ENCODE measurements around the gene C1QTNF4. TPM values are rescaled to one million over a fixed set of nuclear protein-coding genes. Genes with fewer than 3 reads are reported as not detected.

C1QTNF4 gene
- total and polyA plus RNA-seq, 10 of the 15 experiments (the other 5 are each of a cell fraction or from before 2014, with no cell fraction given), result 0.06 TPM; not detected in 9

DNA sequence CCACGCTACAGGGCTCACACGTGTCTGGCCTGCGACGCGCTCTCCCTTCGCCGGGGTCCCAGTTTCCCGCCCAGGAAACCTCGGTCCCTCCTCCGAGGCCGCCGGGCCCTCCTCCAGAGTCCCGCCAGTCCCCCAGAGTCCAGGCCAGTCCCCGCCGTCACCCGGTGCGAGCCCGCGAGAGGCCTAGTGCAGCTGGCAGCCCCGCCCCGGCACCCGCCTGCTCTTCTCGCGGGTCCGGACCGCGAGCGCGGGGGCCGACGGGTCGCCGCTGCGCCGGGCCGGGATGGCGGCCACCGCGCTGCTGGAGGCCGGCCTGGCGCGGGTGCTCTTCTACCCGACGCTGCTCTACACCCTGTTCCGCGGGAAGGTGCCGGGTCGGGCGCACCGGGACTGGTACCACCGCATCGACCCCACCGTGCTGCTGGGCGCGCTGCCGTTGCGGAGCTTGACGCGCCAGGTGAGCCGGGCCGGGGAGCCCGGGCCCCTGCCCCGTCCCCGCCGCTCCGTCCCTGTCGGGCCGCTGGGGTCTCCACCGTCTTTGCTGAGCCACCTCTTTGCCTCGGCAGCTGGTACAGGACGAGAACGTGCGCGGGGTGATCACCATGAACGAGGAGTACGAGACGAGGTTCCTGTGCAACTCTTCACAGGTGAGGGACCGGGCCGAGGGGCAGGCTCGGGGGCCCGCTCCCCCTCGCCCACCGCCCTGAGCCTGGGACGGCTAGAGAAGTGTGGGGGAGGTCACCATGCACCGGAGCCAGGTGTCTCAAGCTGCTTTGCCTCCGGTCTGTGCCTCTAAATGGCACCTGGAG is 28.7 kb downstream of the C1QTNF4 start, which contains the start of gene PTPMT1:
Gene PTPMT1, plus strand, starts transcription at position 260 of the 809 bp plus-strand sequence. Its CDS starts 24 bp downstream, at position 284.
- intact Hi-C loops (cut with micrococcal nuclease; ENCODE audit: unreplicated experiment), result no loop called here
- ChIA-PET RAD21 (ENCODE audit: unreplicated experiment) (interaction anchor here (0.6 to 2.6 kb wide), 9 partner anchors 12 to 414 kb away, joined by 3 to 8 read pairs (median 3); partner anchors contain the start of gene AGBL2), POLR2A (interaction anchor here (0.5 to 3.6 kb wide), 11 partner anchors 10 to 270 kb away, joined by 3 to 16 read pairs (median 4); partner anchors contain the start of genes CELF1, KBTBD4 and NDUFS3), CTCF (interaction anchor here (0.8 to 2.1 kb wide), 7 partner anchors 10 to 191 kb away, joined by 3 to 20 read pairs (median 4); partner anchors contain the start of gene CELF1), SMC1A (ENCODE audit: uncharacterized antibody, unreplicated experiment) (interaction anchor here (0.7 to 2.1 kb wide), 4 partner anchors 9 to 50 kb away, joined by 3 to 6 read pairs (median 5); no protein-coding TSS in a partner anchor)
- peak within 1 kb of the TSS; percentile 76 for H3K9ac ChIP-seq (ENCODE audit: control insufficient read depth, insufficient read depth, low read length)
- H3K4me3 ChIP-seq, result peak within 1 kb of the TSS; percentile 94
- peaks cover 29% of the 10 kb centered on the region for H3K79me2 ChIP-seq (ENCODE audit: control insufficient read depth, insufficient read depth, low read length)
- in situ Hi-C loops (cut with MboI), result no loop called here
- H3K27ac ChIP-seq (ENCODE audit: control insufficient read depth, insufficient read depth), result peak within 1 kb of the TSS; percentile 58
- FAIRE-seq (no peak), ATAC-seq (peak; percentile 97), DNase-seq (ENCODE audit: low read depth, low spot score) (no peak)
- peak within 1 kb of the TSS; percentile 82 for H2AFZ ChIP-seq (ENCODE audit: control insufficient read depth, low read depth, low read length)
- H3K4me1 ChIP-seq (ENCODE audit: control insufficient read depth, insufficient read depth, low read length), result no peaks in the 10 kb centered on the region; the same call in 1 of the 2 replicates
- no peaks in the 10 kb centered on the region for H4K20me1 ChIP-seq (ENCODE audit: control insufficient read depth, insufficient read depth)
- no peaks in the 10 kb centered on the region for H3K9me3 ChIP-seq (replicated peaks; ENCODE audit: control insufficient read depth, insufficient read depth, low read length)
- WGBS (ENCODE audit: insufficient coverage, insufficient replicate concordance, low lambda C conversion rate, missing lambda C conversion rate), result 1% methylated on average over 62 of the region's 86 CpGs
- H3K36me3 ChIP-seq (ENCODE audit: control insufficient read depth in 2 of 2, insufficient read depth in 2 of 2, low read length in 1 of 2), result peaks cover 0 to 5% of the 10 kb centered on the region in 2 experiments; a peak in 1 of 4 replicates
- peak within 1 kb of the TSS; percentile 99 for H3K4me2 ChIP-seq (ENCODE audit: control insufficient read depth, insufficient read depth)
- no peaks in the 10 kb centered on the region for H3K27me3 ChIP-seq (replicated peaks in 1 of 2; ENCODE audit: control insufficient read depth in 2 of 2, insufficient read depth in 2 of 2, low read length in 1 of 2)
- BruUV-seq (replicated peaks), result no TSS peak
- no peak for TF ChIP-seq RBBP5 (conservative IDR thresholded peaks at IDR 0.05)
- no peak for TF ChIP-seq STAT3 (IDR thresholded peaks at IDR 0.05; ENCODE audit: low read depth, low read length)
- TF ChIP-seq, protein P1, sequence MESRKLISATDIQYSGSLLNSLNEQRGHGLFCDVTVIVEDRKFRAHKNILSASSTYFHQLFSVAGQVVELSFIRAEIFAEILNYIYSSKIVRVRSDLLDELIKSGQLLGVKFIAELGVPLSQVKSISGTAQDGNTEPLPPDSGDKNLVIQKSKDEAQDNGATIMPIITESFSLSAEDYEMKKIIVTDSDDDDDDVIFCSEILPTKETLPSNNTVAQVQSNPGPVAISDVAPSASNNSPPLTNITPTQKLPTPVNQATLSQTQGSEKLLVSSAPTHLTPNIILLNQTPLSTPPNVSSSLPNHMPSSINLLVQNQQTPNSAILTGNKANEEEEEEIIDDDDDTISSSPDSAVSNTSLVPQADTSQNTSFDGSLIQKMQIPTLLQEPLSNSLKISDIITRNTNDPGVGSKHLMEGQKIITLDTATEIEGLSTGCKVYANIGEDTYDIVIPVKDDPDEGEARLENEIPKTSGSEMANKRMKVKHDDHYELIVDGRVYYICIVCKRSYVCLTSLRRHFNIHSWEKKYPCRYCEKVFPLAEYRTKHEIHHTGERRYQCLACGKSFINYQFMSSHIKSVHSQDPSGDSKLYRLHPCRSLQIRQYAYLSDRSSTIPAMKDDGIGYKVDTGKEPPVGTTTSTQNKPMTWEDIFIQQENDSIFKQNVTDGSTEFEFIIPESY (IDR thresholded peaks at IDR 0.05), result no peak
- TF ChIP-seq BRCA1 (IDR thresholded peaks at IDR 0.05; ENCODE audit: low read depth, low read length), result peak; percentile 51; the same call in 1 of the 2 replicates
- TF ChIP-seq TCF3 (IDR thresholded peaks at IDR 0.05; ENCODE audit: borderline replicate concordance, insufficient read depth, low read depth, low read length), result peak; percentile 70
- no peak for TF ChIP-seq TARDBP (IDR thresholded peaks at IDR 0.05; ENCODE audit: borderline replicate concordance)
- 0 out of 3 replicates have a peak, but pooled peaks have one; percentile 44 for TF ChIP-seq POU2F2 (IDR thresholded peaks at IDR 0.05; ENCODE audit: borderline replicate concordance, low read depth, low read length)
- no peak for TF ChIP-seq PAX8 (IDR thresholded peaks at IDR 0.05)
- TF ChIP-seq, protein P2, sequence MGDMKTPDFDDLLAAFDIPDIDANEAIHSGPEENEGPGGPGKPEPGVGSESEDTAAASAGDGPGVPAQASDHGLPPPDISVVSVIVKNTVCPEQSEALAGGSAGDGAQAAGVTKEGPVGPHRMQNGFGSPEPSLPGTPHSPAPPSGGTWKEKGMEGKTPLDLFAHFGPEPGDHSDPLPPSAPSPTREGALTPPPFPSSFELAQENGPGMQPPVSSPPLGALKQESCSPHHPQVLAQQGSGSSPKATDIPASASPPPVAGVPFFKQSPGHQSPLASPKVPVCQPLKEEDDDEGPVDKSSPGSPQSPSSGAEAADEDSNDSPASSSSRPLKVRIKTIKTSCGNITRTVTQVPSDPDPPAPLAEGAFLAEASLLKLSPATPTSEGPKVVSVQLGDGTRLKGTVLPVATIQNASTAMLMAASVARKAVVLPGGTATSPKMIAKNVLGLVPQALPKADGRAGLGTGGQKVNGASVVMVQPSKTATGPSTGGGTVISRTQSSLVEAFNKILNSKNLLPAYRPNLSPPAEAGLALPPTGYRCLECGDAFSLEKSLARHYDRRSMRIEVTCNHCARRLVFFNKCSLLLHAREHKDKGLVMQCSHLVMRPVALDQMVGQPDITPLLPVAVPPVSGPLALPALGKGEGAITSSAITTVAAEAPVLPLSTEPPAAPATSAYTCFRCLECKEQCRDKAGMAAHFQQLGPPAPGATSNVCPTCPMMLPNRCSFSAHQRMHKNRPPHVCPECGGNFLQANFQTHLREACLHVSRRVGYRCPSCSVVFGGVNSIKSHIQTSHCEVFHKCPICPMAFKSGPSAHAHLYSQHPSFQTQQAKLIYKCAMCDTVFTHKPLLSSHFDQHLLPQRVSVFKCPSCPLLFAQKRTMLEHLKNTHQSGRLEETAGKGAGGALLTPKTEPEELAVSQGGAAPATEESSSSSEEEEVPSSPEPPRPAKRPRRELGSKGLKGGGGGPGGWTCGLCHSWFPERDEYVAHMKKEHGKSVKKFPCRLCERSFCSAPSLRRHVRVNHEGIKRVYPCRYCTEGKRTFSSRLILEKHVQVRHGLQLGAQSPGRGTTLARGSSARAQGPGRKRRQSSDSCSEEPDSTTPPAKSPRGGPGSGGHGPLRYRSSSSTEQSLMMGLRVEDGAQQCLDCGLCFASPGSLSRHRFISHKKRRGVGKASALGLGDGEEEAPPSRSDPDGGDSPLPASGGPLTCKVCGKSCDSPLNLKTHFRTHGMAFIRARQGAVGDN (IDR thresholded peaks at IDR 0.05), result peak; percentile 83
- TF ChIP-seq, protein P3, sequence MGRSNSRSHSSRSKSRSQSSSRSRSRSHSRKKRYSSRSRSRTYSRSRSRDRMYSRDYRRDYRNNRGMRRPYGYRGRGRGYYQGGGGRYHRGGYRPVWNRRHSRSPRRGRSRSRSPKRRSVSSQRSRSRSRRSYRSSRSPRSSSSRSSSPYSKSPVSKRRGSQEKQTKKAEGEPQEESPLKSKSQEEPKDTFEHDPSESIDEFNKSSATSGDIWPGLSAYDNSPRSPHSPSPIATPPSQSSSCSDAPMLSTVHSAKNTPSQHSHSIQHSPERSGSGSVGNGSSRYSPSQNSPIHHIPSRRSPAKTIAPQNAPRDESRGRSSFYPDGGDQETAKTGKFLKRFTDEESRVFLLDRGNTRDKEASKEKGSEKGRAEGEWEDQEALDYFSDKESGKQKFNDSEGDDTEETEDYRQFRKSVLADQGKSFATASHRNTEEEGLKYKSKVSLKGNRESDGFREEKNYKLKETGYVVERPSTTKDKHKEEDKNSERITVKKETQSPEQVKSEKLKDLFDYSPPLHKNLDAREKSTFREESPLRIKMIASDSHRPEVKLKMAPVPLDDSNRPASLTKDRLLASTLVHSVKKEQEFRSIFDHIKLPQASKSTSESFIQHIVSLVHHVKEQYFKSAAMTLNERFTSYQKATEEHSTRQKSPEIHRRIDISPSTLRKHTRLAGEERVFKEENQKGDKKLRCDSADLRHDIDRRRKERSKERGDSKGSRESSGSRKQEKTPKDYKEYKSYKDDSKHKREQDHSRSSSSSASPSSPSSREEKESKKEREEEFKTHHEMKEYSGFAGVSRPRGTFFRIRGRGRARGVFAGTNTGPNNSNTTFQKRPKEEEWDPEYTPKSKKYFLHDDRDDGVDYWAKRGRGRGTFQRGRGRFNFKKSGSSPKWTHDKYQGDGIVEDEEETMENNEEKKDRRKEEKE (IDR thresholded peaks at IDR 0.05), result no peak
- TF ChIP-seq CREB1 (IDR thresholded peaks at IDR 0.05; ENCODE audit: low read depth), result peak; percentile 51; the same call in 1 of the 2 replicates
- TF ChIP-seq SRF (IDR thresholded peaks at IDR 0.05; ENCODE audit: low read depth in 2 of 2, low read length in 2 of 2), result no peak
- peak; percentile 95 for TF ChIP-seq CHD2 (IDR thresholded peaks at IDR 0.05; ENCODE audit: borderline replicate concordance, low read depth, low read length)
- no peak for TF ChIP-seq ESRRA (IDR thresholded peaks at IDR 0.05; ENCODE audit: low read length)
